ENCODE data around the gene MBNL2.

The MBNL2 gene

GRCh38 chr13:97311956-97312355 is 89.8 kb downstream of the MBNL2 start:
- Histone ChIP-seq H3K79me2 (ENCODE audit: control insufficient read depth, low read length) (no peaks in the 10 kb centered on the region), H3K27me3 (ENCODE audit: control insufficient read depth, low read length) (no peaks in the 10 kb centered on the region), H3K27ac (ENCODE audit: low read depth, low read length) (no peak overlapping the region), H3K4me3 (ENCODE audit: low read length) (no peak overlapping the region), H3K4me1 (ENCODE audit: control insufficient read depth, low read length) (no peaks in the 10 kb centered on the region), H3K9me2 (replicated peaks; ENCODE audit: control insufficient read depth, low read length) (no peaks in the 10 kb centered on the region), H3K36me3 (ENCODE audit: control insufficient read depth, low read length) (no peaks in the 10 kb centered on the region), H3F3A (ENCODE audit: control insufficient read depth, insufficient read depth) (no peaks in the 10 kb centered on the region), H3K9me3 (ENCODE audit: control insufficient read depth, insufficient read depth, low read length) (no peaks in the 10 kb centered on the region), H4K20me1 (ENCODE audit: control insufficient read depth, insufficient read depth, low read depth, low read length) (no peaks in the 10 kb centered on the region), H3K4me2 (ENCODE audit: low read length) (no peak overlapping the region)
- no peak for TF ChIP-seq CTCF (IDR thresholded peaks at IDR 0.05; ENCODE audit: low read depth, low read length, poor library complexity, severe bottlenecking)
- no peak for TF ChIP-seq EZH2phosphoT487 (IDR thresholded peaks at IDR 0.05; ENCODE audit: borderline replicate concordance, low read length)

GRCh38 chr13:97313551-97314260 is 91.6 kb downstream of the MBNL2 start:
- no peaks in the 10 kb centered on the region for H3K36me3 ChIP-seq (ENCODE audit: control insufficient read depth, low read length)
- no peak for TF ChIP-seq CTCF (IDR thresholded peaks at IDR 0.05; ENCODE audit: low read depth, low read length, poor library complexity, severe bottlenecking)
- no peak for TF ChIP-seq EZH2phosphoT487 (IDR thresholded peaks at IDR 0.05; ENCODE audit: borderline replicate concordance, low read length)
- no peak overlapping the region for H3K27ac ChIP-seq (ENCODE audit: low read depth, low read length)
- no peaks in the 10 kb centered on the region for H3K79me2 ChIP-seq (ENCODE audit: control insufficient read depth, low read length)
- H3K4me2 ChIP-seq (ENCODE audit: low read length) = no peak overlapping the region
- no peaks in the 10 kb centered on the region for H3K4me1 ChIP-seq (ENCODE audit: control insufficient read depth, low read length)
- no peaks in the 10 kb centered on the region for H4K20me1 ChIP-seq (ENCODE audit: control insufficient read depth, insufficient read depth, low read depth, low read length)
- H3F3A ChIP-seq (ENCODE audit: control insufficient read depth, insufficient read depth) = no peaks in the 10 kb centered on the region
- no peak overlapping the region for H3K4me3 ChIP-seq (ENCODE audit: low read length)
- no peaks in the 10 kb centered on the region for H3K27me3 ChIP-seq (ENCODE audit: control insufficient read depth, low read length)
- no peaks in the 10 kb centered on the region for H3K9me3 ChIP-seq (ENCODE audit: control insufficient read depth, insufficient read depth, low read length)
- H3K9me2 ChIP-seq (replicated peaks; ENCODE audit: control insufficient read depth, low read length) = no peaks in the 10 kb centered on the region

GRCh38 chr13:97316390-97316789 is 94.3 kb downstream of the MBNL2 start:
- Histone ChIP-seq H3K9me3 (ENCODE audit: control insufficient read depth, insufficient read depth, low read length) (no peaks in the 10 kb centered on the region), H3K9me2 (replicated peaks; ENCODE audit: control insufficient read depth, low read length) (no peaks in the 10 kb centered on the region), H4K20me1 (ENCODE audit: control insufficient read depth, insufficient read depth, low read depth, low read length) (no peaks in the 10 kb centered on the region), H3K4me1 (ENCODE audit: control insufficient read depth, low read length) (no peaks in the 10 kb centered on the region), H3K4me2 (ENCODE audit: low read length) (no peak overlapping the region), H3K79me2 (ENCODE audit: control insufficient read depth, low read length) (no peaks in the 10 kb centered on the region), H3K36me3 (ENCODE audit: control insufficient read depth, low read length) (no peaks in the 10 kb centered on the region), H3K4me3 (ENCODE audit: low read length) (no peak overlapping the region), H3K27ac (ENCODE audit: low read depth, low read length) (no peak overlapping the region), H3F3A (ENCODE audit: control insufficient read depth, insufficient read depth) (no peaks in the 10 kb centered on the region), H3K27me3 (ENCODE audit: control insufficient read depth, low read length) (no peaks in the 10 kb centered on the region)
- no peak for TF ChIP-seq EZH2phosphoT487 (IDR thresholded peaks at IDR 0.05; ENCODE audit: borderline replicate concordance, low read length)
- no peak for TF ChIP-seq CTCF (IDR thresholded peaks at IDR 0.05; ENCODE audit: low read depth, low read length, poor library complexity, severe bottlenecking)

Data from DOHH2 (cell line).